HL-60 (cell line): ENCODE results near the gene ONECUT2.

Experiments
- CTCF ChIP-seq: IDR thresholded peaks from one replicate; pipeline ENCODE4 v1.5.1; 2011; ENCODE audit warnings: low read length, control low read depth, inconsistent platforms; ENCODE audit not compliant: insufficient read depth
- GABPA ChIP-seq: IDR thresholded peaks from 2 replicates; pipeline ENCODE4 v1.6.1; 2012; ENCODE audit warnings: low read depth
- POLR2AphosphoS5 ChIP-seq: IDR thresholded peaks from 2 replicates; pipeline ENCODE4 v1.6.1; 2012; ENCODE audit warnings: low read depth
- REST ChIP-seq: IDR thresholded peaks from 2 replicates; pipeline ENCODE4 v1.6.1; 2012; ENCODE audit warnings: low read depth; ENCODE audit not compliant: insufficient replicate concordance
- SPI1 ChIP-seq: IDR thresholded peaks from 2 replicates; pipeline ENCODE4 v1.6.1; 2012; ENCODE audit warnings: low read depth, mild to moderate bottlenecking, borderline replicate concordance

- TF ChIP-seq CTCF (no peak), GABPA (no peak), REST (no peak), POLR2AphosphoS5 (no peak), SPI1 (no peak)
Observed at GRCh38 chr18:57444301-57444759, 9.2 kb downstream of the ONECUT2 start.
